NCI-H2107 treated with DMSO at 0.1 percent for 48 hours (cell line): ENCODE data around the gene PHPT1.
"Not testable (repeated sequence)": the region's sequence is repeated elsewhere in the genome, so short reads cannot be mapped to it uniquely, and the experiment has no call there.

Experiments used
- DNase-seq: peaks from one replicate; lab custom pipeline; 2025; ENCODE audit not compliant: unreplicated experiment; lab: John Stamatoyannopoulos, UW

Gene PHPT1

DNA sequence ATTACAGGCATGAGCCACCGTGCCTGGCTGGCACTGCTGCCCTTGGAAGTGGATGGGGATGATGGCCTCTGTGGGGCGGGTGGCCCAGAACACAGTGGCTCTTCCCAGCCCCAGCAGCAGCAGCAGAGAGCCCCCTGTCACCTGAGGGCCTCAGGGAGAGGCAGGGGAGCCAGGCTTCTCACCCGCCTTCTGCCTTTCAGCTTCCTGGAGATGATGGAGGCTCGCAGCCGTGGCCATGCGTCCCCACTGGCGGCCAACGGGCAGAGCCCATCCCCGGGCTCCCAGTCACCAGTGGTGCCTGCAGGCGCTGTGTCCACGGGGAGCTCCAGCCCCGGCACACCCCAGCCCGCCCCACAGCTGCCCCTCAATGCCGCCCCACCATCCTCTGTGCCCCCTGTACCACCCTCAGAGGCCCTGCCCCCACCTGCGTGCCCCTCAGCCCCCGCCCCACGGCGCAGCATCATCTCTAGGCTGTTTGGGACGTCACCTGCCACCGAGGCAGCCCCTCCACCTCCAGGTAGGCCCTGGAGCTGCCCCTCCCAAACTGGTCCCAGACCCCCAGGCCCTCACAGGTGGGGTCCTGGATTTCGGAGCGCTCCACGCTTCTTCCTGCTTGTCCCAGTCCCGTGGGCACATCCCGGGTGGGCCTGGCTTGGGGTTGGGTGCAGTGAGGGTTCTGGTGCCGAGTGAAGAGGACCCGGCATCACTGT is 11.9 kb upstream of the PHPT1 start:
- DNase-seq = no peak

DNA sequence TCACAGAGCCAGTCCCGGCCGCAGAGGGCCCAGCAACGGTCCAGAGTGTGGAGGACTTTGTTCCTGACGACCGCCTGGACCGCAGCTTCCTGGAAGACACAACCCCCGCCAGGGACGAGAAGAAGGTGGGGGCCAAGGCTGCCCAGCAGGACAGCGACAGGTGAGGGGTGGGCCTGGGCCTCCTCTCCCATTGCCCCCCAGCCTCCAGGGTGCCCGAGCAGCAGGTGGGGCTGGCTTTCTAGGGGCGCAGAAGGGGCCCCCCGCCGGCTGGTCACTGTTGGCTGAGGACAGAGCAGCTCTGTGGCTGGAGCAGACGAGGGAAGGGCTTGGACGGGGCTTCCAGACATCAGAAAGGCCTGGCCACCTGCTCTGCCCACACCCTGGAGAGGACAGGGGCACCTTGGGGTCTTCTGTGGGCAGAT is 11.3 kb upstream of the PHPT1 start:
- not testable (repeated sequence) for DNase-seq

DNA sequence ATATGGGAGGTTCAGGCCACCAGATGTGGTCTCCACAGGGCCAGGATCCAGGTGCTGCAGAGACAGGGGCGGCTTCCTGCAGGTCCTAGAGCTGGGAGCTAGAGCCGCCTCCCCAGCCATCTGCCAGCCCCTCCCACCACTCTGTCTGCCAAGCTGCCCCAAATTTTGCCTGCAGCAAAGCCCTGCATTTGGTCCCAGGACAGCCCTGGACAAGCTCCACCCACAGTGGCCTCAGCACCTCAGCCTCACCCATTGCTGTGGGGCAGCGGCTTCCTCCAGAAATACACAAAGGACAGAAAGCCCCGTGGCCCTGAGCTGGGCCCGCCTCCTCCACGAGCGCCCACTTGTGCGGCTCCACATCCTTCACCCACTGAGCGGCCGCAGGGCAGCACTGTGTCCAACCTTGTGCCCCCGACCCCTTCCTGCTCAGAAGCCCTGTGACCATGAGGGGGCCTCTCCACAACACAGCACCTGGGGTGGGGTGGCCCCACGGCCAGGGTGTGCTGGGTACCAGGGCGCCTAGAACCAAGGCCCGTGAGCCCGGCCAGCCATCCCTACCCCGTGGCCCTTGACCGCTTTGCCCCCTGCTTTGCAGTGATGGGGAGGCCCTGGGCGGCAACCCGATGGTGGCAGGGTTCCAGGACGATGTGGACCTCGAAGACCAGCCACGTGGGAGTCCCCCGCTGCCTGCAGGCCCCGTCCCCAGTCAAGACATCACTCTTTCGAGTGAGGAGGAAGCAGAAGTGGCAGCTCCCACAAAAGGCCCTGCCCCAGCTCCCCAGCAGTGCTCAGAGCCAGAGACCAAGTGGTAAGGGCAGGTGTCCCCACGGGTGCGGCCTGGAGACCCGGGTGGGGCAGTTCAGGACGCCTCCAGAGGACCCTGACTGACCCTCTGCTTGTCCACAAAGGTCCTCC is 10.6 kb upstream of the PHPT1 start:
- no peak for DNase-seq

DNA sequence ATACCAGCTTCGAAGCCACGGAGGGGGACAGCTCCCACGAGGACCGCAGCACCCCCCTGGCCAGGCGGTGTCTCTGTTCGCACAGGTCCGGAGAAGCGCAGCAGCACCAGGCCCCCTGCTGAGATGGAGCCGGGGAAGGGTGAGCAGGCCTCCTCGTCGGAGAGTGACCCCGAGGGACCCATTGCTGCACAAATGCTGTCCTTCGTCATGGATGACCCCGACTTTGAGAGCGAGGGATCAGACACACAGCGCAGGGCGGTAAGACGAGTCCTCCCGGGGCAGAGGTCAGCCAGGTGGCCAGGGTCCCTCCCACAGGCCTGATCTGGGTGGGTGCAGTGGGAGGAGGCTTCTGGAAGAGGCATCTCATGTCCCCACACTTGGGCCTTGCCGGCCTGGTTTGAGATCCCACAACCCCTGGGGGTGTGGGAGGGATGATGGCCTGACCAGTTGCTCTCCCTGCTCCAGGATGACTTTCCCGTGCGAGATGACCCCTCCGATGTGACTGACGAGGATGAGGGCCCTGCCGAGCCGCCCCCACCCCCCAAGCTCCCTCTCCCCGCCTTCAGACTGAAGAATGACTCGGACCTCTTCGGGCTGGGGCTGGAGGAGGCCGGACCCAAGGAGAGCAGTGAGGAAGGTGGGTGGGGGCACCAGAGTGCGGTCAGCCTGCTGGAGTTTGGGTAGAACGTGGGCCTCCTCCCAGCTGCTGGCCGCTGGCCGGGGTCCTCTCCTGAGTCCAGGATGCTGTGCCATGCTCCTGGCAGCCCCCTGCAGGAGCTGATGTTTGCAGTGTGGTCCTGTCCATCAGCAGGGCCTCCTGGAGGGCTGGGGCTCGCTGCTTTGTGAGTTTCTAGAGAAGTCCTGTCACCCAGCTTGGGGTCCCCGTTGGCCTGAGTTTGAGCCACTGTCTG is 9.7 kb upstream of the PHPT1 start:
- no peak for DNase-seq

DNA sequence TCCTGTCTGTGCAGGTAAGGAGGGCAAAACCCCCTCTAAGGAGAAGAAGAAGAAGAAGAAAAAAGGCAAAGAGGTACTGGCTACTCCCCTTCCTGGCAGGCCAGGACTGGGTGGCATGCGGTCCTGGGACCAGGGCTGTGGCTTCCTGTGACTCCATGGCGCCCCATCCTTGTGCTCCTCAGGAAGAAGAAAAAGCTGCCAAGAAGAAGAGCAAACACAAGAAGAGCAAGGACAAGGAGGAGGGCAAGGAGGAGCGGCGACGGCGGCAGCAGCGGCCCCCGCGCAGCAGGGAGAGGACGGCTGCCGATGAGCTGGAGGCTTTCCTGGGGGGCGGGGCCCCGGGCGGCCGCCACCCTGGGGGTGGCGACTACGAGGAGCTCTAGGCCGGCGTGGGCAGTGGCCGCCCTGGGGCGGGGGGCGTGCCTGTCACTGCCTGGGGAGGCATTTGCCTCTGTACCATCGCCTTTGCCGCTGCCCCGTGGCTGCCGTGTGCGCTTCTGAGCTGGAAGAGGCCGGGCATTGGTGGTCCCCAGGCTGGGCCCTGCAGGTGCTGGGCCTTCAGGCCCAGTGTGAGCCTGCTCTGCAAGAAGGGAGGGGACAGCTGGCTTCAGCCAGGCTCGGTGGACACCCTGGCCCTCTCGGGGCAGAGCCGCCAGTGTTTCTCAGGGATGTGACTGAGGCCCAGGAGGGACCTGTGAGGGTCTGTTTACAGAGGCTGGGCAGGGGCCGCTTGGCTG is 8.9 kb upstream of the PHPT1 start:
- no peak for DNase-seq

DNA sequence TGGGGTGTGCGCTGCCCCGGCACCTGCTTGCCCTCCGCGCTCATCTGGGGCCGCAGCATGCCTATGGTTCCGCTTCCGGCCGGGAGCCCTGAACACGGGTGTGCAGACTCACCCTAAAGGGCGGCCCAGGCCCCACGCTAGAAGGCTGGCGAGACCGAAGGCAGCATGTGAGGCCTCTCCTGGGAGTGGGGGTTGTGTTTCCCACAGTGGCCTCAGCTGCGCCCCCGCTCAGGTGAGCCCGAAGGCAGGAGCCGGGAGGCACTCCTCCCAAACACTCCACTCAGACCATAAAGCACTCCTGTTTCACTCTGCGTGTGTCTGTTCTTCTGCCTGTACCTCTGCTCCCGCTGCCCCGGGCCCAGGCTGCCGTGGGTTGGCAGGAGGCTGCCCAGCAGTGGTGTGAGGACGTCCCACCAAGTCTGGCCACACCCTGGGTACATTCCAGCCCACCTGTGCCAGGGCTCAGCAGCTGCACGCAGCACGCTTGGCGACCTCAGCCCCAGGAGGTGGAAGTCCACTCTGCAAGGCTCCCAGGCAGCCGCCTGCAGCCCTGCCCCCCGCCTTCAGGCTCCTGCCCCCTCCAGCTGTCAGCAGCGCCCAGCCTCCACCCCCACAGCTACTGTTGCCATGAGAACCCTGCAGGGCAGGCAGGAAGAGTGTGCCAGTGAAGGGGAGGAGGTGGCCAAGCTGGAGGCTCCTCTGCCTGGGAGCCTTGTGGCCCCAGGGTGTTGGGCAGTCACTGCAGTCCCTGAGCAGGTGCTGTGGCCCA is 8.1 kb upstream of the PHPT1 start:
- DNase-seq = peak; percentile 83

DNA sequence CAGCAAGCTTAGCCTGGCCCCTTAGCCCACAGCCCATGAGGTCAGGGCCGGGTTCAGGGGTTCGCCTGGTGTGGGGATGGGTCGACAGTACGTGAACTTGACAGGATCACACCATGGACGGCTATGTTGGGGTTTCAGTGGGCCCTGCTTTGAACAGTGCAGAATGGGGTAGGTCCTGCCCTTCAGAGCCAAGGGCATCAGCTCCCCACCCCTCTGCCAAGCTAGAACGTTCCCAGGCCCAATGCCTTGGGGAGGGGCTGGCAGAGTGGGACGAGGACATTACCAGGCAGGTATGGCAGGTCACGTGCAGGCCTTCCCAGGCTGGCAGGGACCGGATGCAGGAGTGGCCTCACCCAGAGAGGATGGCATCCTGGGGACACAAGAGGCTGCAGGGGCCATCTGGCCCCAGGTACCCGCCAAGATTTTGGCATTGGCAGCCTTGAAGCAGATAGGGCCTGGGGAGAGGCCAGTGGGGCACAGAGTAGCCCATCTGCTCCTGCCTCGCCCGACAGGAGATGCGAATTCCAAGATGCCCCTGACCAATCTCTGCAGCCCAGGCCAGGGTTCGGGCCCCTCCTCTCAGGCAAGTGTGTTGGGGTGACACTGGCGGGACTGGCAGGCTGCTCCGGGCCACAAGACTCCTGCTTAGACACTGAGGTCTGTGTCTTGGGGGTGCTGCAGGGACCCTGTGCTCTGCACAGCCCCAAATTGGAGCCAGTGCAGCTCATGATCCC is 7.4 kb upstream of the PHPT1 start:
- DNase-seq = not testable (repeated sequence)

DNA sequence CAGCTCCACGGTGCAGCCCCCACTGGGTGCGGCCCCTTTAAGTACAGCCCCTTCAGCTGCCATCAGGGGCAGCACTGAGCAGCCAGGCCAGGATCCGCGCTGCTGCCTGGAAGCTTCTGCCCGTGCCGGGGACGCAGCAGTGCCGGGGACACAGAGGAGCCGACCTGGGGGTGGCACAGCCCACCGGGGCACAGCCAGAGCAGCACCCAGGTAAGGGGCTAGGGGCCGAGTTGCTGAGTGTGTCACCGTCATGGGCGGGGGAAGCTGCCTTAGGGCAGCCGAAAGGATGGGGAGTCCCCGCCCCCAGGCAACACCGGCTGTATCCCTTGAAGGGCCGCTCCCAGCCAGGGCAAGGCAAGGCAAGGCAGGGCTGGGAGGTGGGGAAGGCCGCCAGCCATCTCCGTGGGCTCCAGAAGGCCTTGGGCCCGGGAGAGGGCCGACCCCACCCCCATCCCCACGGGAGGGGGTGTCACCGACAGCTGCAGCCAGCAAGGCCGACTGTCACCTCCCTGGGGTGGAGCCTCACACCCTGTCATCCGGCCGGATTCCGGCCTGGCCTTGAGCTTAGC is 6.7 kb upstream of the PHPT1 start, which contains the start of gene AJM1:
Gene AJM1, plus strand, starts transcription at position 99 of the 569 bp plus-strand sequence. CDS start 1,937 bp downstream, outside the sequence.
- DNase-seq = peak; percentile 20

DNA sequence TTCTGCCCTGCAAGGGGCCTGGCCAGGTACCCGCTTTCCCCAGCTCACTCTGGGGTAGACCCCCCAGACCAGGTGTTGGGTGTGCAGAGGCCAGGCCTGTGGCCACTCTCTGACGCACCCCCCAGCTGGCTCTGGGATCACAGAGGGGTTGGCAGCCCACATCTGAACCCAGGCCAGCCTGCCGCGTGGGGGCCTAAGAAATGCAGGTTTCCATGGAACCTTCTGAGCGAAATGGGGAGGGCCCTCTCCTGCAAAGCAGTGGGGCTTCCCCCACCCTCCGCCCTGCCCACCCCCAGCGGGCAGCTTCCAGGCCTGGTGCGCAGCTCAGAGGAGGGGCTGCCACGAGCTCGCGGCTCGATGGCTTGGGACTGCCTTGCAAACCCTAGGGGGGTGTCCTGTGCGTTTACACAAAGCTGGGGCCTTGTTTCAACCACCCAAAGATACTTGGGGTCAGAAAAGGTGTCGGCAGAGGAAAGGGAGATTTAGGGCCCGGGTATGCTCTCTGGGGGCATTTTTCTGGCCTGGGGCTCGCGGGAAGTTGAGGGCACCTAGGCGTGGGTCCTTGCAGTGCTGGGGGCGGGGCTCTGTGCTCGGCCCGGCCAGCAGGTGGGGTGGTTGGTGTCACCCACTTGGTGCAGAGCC is 5.9 kb upstream of the PHPT1 start:
- not testable (repeated sequence) for DNase-seq

DNA sequence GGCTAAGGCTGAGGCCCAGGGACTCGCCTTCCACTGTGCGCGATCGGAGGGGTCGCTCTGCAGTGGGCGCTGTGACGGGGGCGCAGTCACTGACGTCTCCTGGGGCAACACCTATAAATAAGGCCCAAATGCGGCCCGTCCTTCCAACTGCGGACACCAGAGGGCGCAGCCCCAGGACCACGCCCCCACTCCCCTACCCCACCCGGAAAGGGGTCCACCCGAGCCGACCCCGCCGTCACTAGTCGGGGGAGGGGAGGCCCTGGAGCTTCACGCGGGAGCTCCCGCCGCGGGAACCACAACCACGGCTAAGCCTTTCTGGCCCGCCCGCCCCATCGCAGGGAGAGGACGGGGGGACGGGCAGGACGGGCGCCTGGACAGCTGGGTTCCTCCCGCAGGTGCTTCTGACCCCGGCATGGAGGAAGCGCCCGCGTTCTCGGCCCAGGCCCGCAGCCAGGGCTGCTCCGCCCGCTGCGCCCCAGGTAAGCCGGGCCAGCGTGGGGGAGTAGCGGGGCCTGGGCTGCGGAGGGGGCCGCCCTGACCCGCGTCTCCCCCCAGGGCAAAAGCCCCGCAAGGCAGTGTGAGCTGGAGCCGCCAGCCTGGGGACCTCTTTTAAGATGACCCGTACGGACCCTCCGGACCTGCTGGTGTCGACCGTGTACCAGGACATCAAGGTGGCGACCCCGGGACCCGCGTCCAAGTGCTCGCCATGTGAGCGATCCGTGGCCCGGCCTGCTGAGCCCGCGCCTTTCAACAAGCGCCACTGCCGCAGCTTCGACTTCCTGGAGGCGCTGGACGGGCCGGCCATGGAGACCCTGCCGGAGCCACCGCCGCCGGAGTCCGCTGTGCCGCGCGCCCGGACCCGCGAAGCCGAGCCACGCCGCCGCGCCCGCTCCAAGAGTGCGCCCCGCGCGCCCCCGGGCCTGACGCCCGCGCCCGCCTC is 5.1 kb upstream of the PHPT1 start:
- not testable (repeated sequence) for DNase-seq

DNA sequence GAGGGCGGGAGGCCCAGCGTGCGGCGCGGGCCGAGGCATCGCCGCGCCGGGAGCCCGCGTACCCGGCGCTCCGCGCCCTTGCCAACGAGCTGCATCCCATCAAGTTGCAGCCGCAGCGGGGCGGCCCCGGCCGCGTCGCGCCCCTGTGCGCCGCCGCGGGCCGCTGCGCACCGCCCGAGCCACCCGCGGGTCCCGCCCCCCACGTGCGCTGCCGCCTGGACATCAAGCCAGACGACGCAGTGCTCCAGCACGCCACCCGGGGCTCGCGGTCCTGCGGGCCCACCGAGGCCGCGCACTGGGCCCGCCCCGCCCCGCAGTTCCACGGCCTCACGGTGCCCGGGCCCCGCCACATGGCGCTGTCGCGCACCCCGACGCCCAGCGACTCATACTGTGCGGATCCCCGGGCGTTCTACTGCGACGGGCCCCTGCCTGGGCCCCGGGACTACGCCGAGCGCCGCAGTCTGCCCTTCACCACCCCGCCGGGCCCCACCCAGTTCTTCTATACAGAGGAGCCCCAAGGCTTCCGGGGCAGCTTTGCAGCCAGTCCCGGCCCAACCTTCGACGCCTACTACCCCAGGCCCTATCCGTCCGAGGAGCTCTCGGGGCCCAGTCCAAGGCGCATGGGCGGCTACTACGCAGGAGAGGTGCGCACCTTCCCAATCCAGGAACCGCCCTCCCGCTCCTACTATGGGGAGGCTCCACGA is 4.3 kb upstream of the PHPT1 start:
- DNase-seq = no peak

DNA sequence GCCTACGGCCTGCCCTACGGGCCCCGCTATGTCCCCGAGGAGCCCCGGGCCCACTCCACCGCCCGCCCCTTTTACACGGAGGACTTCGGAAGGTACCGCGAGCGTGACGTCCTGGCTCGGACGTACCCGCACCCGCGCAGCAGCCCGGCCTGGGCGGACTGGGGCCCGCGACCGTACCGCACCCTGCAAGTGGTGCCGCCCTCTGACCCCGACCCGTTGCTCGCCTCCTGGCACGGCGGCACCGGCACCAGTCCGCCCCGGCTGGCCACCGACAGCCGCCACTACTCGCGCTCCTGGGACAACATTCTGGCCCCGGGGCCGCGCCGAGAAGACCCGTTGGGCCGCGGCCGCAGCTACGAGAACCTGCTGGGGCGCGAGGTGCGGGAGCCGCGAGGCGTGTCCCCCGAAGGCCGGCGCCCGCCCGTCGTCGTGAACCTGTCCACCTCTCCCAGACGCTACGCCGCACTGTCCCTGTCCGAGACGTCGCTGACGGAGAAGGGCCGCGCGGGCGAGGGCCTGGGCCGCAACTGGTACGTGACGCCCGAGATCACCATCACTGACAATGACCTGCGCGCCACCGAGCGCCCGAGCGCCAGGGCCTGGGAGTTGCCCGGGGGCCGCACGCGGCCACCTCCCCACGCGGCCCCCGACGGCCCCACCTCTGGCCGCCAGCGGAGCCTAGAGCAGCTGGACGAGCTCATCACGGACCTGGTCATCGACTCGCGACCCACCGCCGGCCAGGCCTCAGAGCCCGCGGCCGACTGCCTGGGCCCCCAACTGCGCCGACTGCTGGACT is 3.5 kb upstream of the PHPT1 start:
- no peak for DNase-seq

DNA sequence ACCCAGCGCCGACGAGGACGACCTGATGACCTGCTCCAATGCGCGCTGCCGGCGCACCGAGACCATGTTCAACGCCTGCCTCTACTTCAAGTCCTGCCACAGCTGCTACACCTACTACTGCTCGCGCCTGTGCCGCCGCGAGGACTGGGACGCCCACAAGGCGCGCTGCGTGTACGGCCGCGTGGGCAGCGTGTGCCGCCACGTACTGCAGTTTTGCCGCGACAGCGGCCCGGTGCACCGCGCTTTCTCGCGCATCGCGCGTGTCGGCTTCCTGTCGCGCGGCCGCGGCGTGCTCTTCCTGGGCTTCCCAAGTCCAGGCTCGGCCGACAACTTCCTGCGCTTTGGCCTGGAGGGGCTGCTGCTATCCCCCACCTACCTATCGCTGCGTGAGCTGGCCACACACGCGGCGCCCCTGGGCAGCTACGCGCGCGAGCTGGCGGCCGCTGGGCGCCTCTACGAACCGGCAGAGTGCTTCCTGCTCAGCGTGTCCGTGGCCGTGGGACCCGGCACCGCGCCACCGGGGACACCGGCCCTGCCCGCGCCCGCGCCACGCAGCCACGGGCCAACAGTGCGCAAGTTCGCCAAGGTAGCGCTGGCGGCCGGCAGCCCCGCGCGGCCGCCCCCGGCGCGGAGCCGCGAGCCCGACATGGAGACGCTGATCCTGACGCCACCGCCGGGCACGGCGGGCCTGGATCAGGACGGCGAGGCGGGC is 2.7 kb upstream of the PHPT1 start:
- no peak for DNase-seq

DNA sequence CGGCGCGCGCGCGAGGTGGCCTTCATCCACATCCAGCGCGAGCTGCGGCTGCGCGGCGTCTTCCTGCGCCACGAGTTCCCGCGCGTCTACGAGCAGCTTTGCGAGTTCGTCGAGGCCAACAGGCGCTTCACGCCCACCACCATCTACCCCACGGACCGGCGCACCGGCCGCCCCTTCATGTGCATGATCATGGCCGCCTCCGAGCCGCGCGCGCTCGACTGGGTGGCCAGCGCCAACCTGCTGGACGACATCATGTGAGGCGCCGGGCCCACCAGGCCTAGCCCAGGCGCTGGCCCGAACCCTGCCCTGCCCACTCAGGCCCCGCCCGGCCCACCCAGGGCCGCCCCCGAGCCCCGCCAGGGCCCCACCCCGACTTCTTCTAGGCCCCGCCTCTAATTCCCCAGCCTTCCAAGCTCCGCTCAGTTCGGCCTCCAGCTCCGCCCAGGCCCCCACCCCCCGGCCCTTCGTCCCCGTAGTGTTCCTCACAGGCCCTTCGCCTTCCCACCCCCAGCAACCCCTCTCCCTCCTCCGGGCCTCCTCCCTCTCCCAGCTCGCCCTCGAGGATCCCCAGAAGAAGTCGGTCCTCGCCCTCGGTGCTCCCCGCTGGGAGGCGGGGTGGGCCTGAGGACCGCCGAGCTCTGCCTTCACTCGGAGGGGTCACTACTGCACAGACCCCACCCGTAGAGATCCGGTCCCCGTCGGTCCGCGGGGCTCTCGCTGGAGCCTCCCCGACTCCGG is 2.0 kb upstream of the PHPT1 start:
- no peak for DNase-seq
